Measurements from ENCODE around the gene STAC2. TPM values are rescaled to one million over a fixed set of nuclear protein-coding genes. Genes with fewer than 3 reads are reported as not detected.
A peak's percentile ranks its signal among the peaks of the same experiment; 100 is the strongest.

Gene STAC2
- total and polyA plus RNA-seq, 2 of the 13 experiments (the other 11 are each of a cell fraction or from before 2014, with no cell fraction given) = not detected

GRCh38 chr17:39197380-39198185 is 28.2 kb downstream of the STAC2 start, which contains the start of gene CACNB1 (continued):
- peak; percentile 40; the same call in 1 of the 2 replicates for TF ChIP-seq ARID5B (CRISPR knock-in tag; IDR thresholded peaks at IDR 0.05)
- TF ChIP-seq TBX3 (IDR thresholded peaks at IDR 0.05; ENCODE audit: borderline replicate concordance) = no peak
- TF ChIP-seq ARID3A (IDR thresholded peaks at IDR 0.05; ENCODE audit: low read depth, low read length) = no peak
- no peak for TF ChIP-seq ZHX2 (IDR thresholded peaks at IDR 0.05; ENCODE audit: low read depth)
- no peak for TF ChIP-seq ZHX2 (CRISPR knock-in tag; IDR thresholded peaks at IDR 0.05; ENCODE audit: borderline replicate concordance)
- no peak for TF ChIP-seq MBNL3 (CRISPR knock-in tag; conservative IDR thresholded peaks at IDR 0.05)
- TF ChIP-seq POLR2AphosphoS5 (IDR thresholded peaks at IDR 0.05; ENCODE audit: low read depth, low read length) = no peak; the same call in 1 of the 2 replicates
- TF ChIP-seq TSC22D2 (CRISPR knock-in tag; IDR thresholded peaks at IDR 0.05; ENCODE audit: borderline replicate concordance) = no peak
- no peak for TF ChIP-seq KAT2B (IDR thresholded peaks at IDR 0.05; ENCODE audit: borderline replicate concordance, low read depth, low read length)
- 0 out of 2 replicates have a peak, but pooled peaks have one; percentile 12 for TF ChIP-seq ETV5 (CRISPR knock-in tag; IDR thresholded peaks at IDR 0.05; ENCODE audit: borderline replicate concordance)
- no peak for TF ChIP-seq FIP1L1 (IDR thresholded peaks at IDR 0.05; ENCODE audit: borderline replicate concordance, insufficient read depth, low read depth, low read length)
- TF ChIP-seq SRSF4 (IDR thresholded peaks at IDR 0.05; ENCODE audit: low read depth, low read length, poor library complexity, severe bottlenecking) = no peak
- TF ChIP-seq MTF1 (CRISPR knock-in tag; IDR thresholded peaks at IDR 0.05) = no peak
- no peak for TF ChIP-seq TOE1 (CRISPR knock-in tag; IDR thresholded peaks at IDR 0.05)
- TF ChIP-seq TRIM24 (CRISPR knock-in tag; IDR thresholded peaks at IDR 0.05) = no peak
